Hepatocyte (in vitro differentiated cells): Measurements from ENCODE around the gene RNF183. TPM values are rescaled to one million over a fixed set of nuclear protein-coding genes. Genes with fewer than 3 reads are reported as not detected.

Source experiments
- DNase-seq: peaks from one replicate; pipeline ENCODE4 v3.0.0-alpha.2; 2016; ENCODE audit warnings: low spot score
- H2AFZ ChIP-seq: fragments of 200-600 bp; sonication (generic); 2 replicates; pipeline ENCODE4 v1.6.0; 2016; ENCODE audit warnings: antibody characterized with exemption, mild to moderate bottlenecking
- H3K27ac ChIP-seq: fragments of 200-600 bp; sonication (generic); 2 replicates; pipeline ENCODE4 v1.5.1; 2016; ENCODE audit warnings: mild to moderate bottlenecking
- H3K27me3 ChIP-seq: fragments of 200-600 bp; sonication (generic); 2 replicates; pipeline ENCODE4 v1.6.1; 2016
- H3K36me3 ChIP-seq: fragments of 200-600 bp; sonication (generic); replicated peaks from 2 replicates; pipeline ENCODE4 v1.5.1; 2016; ENCODE audit warnings: low read depth; ENCODE audit not compliant: insufficient read depth
- H3K4me1 ChIP-seq: fragments of 200-600 bp; sonication (generic); 2 replicates; pipeline ENCODE4 v1.5.1; 2016; ENCODE audit warnings: mild to moderate bottlenecking, moderate library complexity; ENCODE audit not compliant: insufficient read depth
- H3K4me2 ChIP-seq: fragments of 200-600 bp; sonication (generic); 2 replicates; pipeline ENCODE4 v1.6.0; 2016
- H3K4me3 ChIP-seq: fragments of 200-600 bp; sonication (generic); 2 replicates; pipeline ENCODE4 v1.5.1; 2016; ENCODE audit warnings: mild to moderate bottlenecking
- H3K79me2 ChIP-seq: fragments of 200-600 bp; sonication (generic); 2 replicates; pipeline ENCODE4 v1.6.0; 2017; ENCODE audit warnings: mild to moderate bottlenecking
- H3K9me2 ChIP-seq: fragments of 200-600 bp; sonication (generic); replicated peaks from 2 replicates; pipeline ENCODE4 v1.6.0; 2017; ENCODE audit warnings: mild to moderate bottlenecking; ENCODE audit not compliant: insufficient read depth
- H3K9me3 ChIP-seq: fragments of 200-600 bp; sonication (generic); 2 replicates; pipeline ENCODE4 v1.5.1; 2016; ENCODE audit warnings: low read depth, mild to moderate bottlenecking
- H4K20me1 ChIP-seq: fragments of 200-600 bp; sonication (generic); 2 replicates; pipeline ENCODE4 v1.6.0; 2016; ENCODE audit warnings: mild to moderate bottlenecking; ENCODE audit not compliant: insufficient read depth, poor library complexity, severe bottlenecking
- CTCF ChIP-seq: fragments of 200-600 bp; sonication (generic); IDR thresholded peaks from 2 replicates; pipeline ENCODE4 v1.5.1; 2016; ENCODE audit warnings: antibody characterized with exemption, mild to moderate bottlenecking; ENCODE audit not compliant: poor library complexity
- EZH2 ChIP-seq: fragments of 200-600 bp; sonication (generic); IDR thresholded peaks from 2 replicates; pipeline ENCODE4 v1.6.1; 2016; ENCODE audit warnings: antibody characterized with exemption, mild to moderate bottlenecking, borderline replicate concordance
- EZH2phosphoT487 ChIP-seq: fragments of 200-600 bp; sonication (generic); IDR thresholded peaks from one replicate; pipeline ENCODE4 v1.6.1; 2018; ENCODE audit warnings: antibody characterized with exemption, mild to moderate bottlenecking, low read depth, moderate library complexity; ENCODE audit not compliant: unreplicated experiment, severe bottlenecking
- WGBS: methylation state at CpG from one replicate; pipeline ENCODE4 v1.1.6; 2016; ENCODE audit warnings: low lambda C conversion rate; ENCODE audit errors: missing lambda C conversion rate; 5-methylcytosine and 5-hydroxymethylcytosine counted together
- polyA plus RNA-seq: library from polyadenylated mRNA; unstranded; fragments of >200 nt; fragmentation: Nextera tagmentation; extraction: Ambion mirVana; gene quantifications from 2 replicates; pipeline ENCODE4 v1.2.1, GENCODE V29; 2016
- total RNA-seq: library from RNA; depleted of rRNA; stranded (reverse); fragments of >200 nt; gene quantifications from 2 replicates; pipeline ENCODE4 v1.2.3, GENCODE V29; 2014

Gene RNF183
- total and polyA plus RNA-seq, 2 experiments from 2014 or later = 0.21 to 0.43 TPM

DNA sequence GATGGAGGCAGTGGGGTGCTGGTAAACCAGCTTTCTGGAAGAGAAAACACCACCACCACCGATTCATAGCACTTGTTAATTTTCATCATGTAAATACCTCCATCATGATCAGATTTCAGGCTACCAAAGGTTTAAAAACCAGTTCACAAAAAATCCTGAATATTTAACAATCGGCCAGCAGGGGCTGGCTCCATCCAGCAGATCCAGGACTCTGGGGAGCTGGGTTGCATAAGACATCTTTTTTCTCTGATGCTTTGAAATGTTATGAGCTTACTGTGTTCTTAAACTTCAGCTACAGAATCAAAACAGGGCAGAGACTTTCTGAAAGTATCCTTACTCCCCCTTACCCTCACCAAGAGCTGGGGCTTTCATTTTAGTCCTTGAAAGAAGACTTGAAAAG, 14.6 kb upstream of the RNF183 start:
- no peaks in the 10 kb centered on the region for H3K27me3 ChIP-seq
- 69% methylated on average over 2 of the region's 2 CpGs for WGBS
- no peaks in the 10 kb centered on the region for H3K36me3 ChIP-seq
- H3K4me3 ChIP-seq = no peak overlapping the region
- TF ChIP-seq EZH2phosphoT487 = no peak
- TF ChIP-seq CTCF = no peak
- H4K20me1 ChIP-seq = no peaks in the 10 kb centered on the region
- no peak overlapping the region for H3K27ac ChIP-seq
- H3K9me2 ChIP-seq = no peaks in the 10 kb centered on the region
- H3K4me1 ChIP-seq = no peaks in the 10 kb centered on the region
- no peak for DNase-seq
- H3K79me2 ChIP-seq = no peaks in the 10 kb centered on the region
- no peak overlapping the region for H2AFZ ChIP-seq
- H3K9me3 ChIP-seq = no peaks in the 10 kb centered on the region
- no peak overlapping the region for H3K4me2 ChIP-seq

GRCh38 chr9:113316030-113316429, 12.9 kb upstream of the RNF183 start:
- Histone ChIP-seq H3K9me3 (no peaks in the 10 kb centered on the region), H3K79me2 (no peaks in the 10 kb centered on the region)

GRCh38 chr9:113315231-113315630, 12.1 kb upstream of the RNF183 start:
- H4K20me1 ChIP-seq = no peaks in the 10 kb centered on the region
- H3K9me3 ChIP-seq = no peaks in the 10 kb centered on the region
- TF ChIP-seq EZH2 (no peak), CTCF (no peak), EZH2phosphoT487 (no peak)
- no peak overlapping the region for H2AFZ ChIP-seq
- H3K4me3 ChIP-seq = no peak overlapping the region
- H3K79me2 ChIP-seq = no peaks in the 10 kb centered on the region
- no peaks in the 10 kb centered on the region for H3K36me3 ChIP-seq
- DNase-seq = no peak
- no peak overlapping the region for H3K27ac ChIP-seq
- no peaks in the 10 kb centered on the region for H3K27me3 ChIP-seq
- no peak overlapping the region for H3K4me2 ChIP-seq
- H3K4me1 ChIP-seq = no peaks in the 10 kb centered on the region
- H3K9me2 ChIP-seq = no peaks in the 10 kb centered on the region

More at GRCh38 chr9:113316030-113316429, 12.9 kb upstream of the RNF183 start:
- 86% methylated on average over 4 of the region's 4 CpGs for WGBS
- no peak overlapping the region for H3K27ac ChIP-seq
- no peak for DNase-seq
- H3K27me3 ChIP-seq = no peaks in the 10 kb centered on the region
- H3K9me2 ChIP-seq = no peaks in the 10 kb centered on the region
- H3K36me3 ChIP-seq = no peaks in the 10 kb centered on the region
- TF ChIP-seq EZH2 = no peak
- no peak for TF ChIP-seq CTCF
- no peak for TF ChIP-seq EZH2phosphoT487
- no peak overlapping the region for H2AFZ ChIP-seq
- no peak overlapping the region for H3K4me2 ChIP-seq
- H3K4me1 ChIP-seq = no peaks in the 10 kb centered on the region
- no peaks in the 10 kb centered on the region for H4K20me1 ChIP-seq
- H3K4me3 ChIP-seq = no peak overlapping the region

GRCh38 chr9:113313261-113313660, 10.1 kb upstream of the RNF183 start:
- Histone ChIP-seq H2AFZ (no peak overlapping the region), H3K27me3 (no peaks in the 10 kb centered on the region), H3K79me2 (no peaks in the 10 kb centered on the region), H3K4me2 (no peak overlapping the region), H3K4me3 (no peak overlapping the region), H4K20me1 (no peaks in the 10 kb centered on the region), H3K36me3 (no peaks in the 10 kb centered on the region), H3K9me3 (no peaks in the 10 kb centered on the region), H3K27ac (no peak overlapping the region), H3K9me2 (no peaks in the 10 kb centered on the region), H3K4me1 (no peaks in the 10 kb centered on the region)
- 68% methylated on average over 5 of the region's 5 CpGs for WGBS
- DNase-seq = no peak
- no peak for TF ChIP-seq CTCF
- no peak for TF ChIP-seq EZH2phosphoT487
- TF ChIP-seq EZH2 = no peak
